K562 (cell line): ENCODE results near the gene CD46. TPM values are rescaled to one million over a fixed set of nuclear protein-coding genes. Genes with fewer than 3 reads are reported as not detected.
"Not testable (repeated sequence)": the region's sequence is repeated elsewhere in the genome, so short reads cannot be mapped to it uniquely, and the experiment has no call there.

Experiments used
- ATAC-seq: fragments of 200-7000 bp; cut with Tn5 transposase; 3 replicates; pipeline ENCODE4 v1.9.1; 2020; ENCODE audit warnings: moderate library complexity
- BruUV-seq: library from RNA; stranded (reverse); fragments of 400-500 nt; replicated peaks from 2 replicates; lab custom pipeline; 2021; lab: Mats Ljungman, UMichigan
- CTCF ChIA-PET: fragments of 300-600 bp; formaldehyde crosslinking; extraction: SDS; loops from one replicate; lab custom pipeline; 2021; ENCODE audit warnings: low intra/inter-chr PET ratio; lab: Yijun Ruan, JAX
- POLR2A ChIA-PET: fragments of 300-600, 350-650 bp; sonication (Branson Sonifier 250); formaldehyde crosslinking; extraction: SDS; loops from one replicate; lab custom pipeline; 2021; ENCODE audit warnings: antibody characterized with exemption, inconsistent platforms; lab: Yijun Ruan, JAX
- DNase-seq, 4 experiments: peaks; one replicate each; pipeline versions ENCODE4 v3.0.0 to v3.0.0-alpha.2; 2011 to 2018; ENCODE audit warnings: low spot score in 3 of 4, mixed read lengths in 3 of 4; ENCODE audit errors: extremely low read depth in 1 of 4
- FAIRE-seq: peaks from 2 replicates; lab custom pipeline; 2011; peaks lifted over from hg19 to GRCh38; lab: Jason Lieb, UNC
- H2AFZ ChIP-seq: 2 replicates; pipeline ENCODE4 v1.6.0; 2011; ENCODE audit warnings: low read depth, low read length, control low read depth, inconsistent platforms
- H3K27ac ChIP-seq: fragments of 200-600 bp; 3 replicates; pipeline ENCODE4 v1.8.0; 2011; ENCODE audit warnings: low read depth, mild to moderate bottlenecking, control low read depth, inconsistent platforms, low read length, moderate library complexity, mixed read lengths; ENCODE audit errors: extremely low read depth
- H3K27me3 ChIP-seq, 2 experiments: fragments of 300-600 bp in 1 of 2; 2 replicates in 1 of 2; 3 replicates in 1 of 2; pipeline versions ENCODE4 v1.6.0 to v1.8.0; 2011; ENCODE audit warnings: inconsistent platforms in 2 of 2, low read length in 2 of 2, mild to moderate bottlenecking in 1 of 2, mixed read lengths in 1 of 2, moderate library complexity in 1 of 2; ENCODE audit not compliant: control insufficient read depth in 2 of 2, insufficient read depth in 2 of 2
- H3K36me3 ChIP-seq: fragments of 300-600 bp; 3 replicates; pipeline ENCODE4 v1.8.0; 2011; ENCODE audit warnings: mild to moderate bottlenecking, low read length, inconsistent platforms; ENCODE audit not compliant: control insufficient read depth, insufficient read depth
- H3K4me1 ChIP-seq, 2 experiments: fragments of 200-600 bp in 1 of 2; replicated peaks in 1 of 2; 2 replicates in 1 of 2; 3 replicates in 1 of 2; pipeline versions ENCODE4 v1.5.1 to v1.8.0; 2011; ENCODE audit warnings: inconsistent platforms in 2 of 2, low read length in 2 of 2, mild to moderate bottlenecking in 1 of 2, mixed read lengths in 1 of 2, moderate library complexity in 1 of 2; ENCODE audit not compliant: control insufficient read depth in 2 of 2, insufficient read depth in 2 of 2
- H3K4me2 ChIP-seq: 2 replicates; pipeline ENCODE4 v1.6.1; 2011; ENCODE audit warnings: low read length, control low read depth, inconsistent platforms, mixed read lengths; ENCODE audit not compliant: insufficient read depth
- H3K4me3 ChIP-seq: fragments of 200-600 bp; sonication (generic), shearing (Covaris generic); 2 replicates; pipeline ENCODE4 v1.5.1; 2016; ENCODE audit warnings: control low read depth, inconsistent platforms
- H3K79me2 ChIP-seq: fragments of 200-600 bp; 3 replicates; pipeline ENCODE4 v1.8.0; 2011; ENCODE audit warnings: low read length, inconsistent platforms; ENCODE audit not compliant: control insufficient read depth, insufficient read depth
- H3K9ac ChIP-seq, 2 experiments: 2 replicates each; pipeline versions ENCODE4 v1.6.0 to v1.6.1; 2011; ENCODE audit warnings: low read depth in 2 of 2, low read length in 2 of 2, control low read depth in 1 of 2, inconsistent platforms in 1 of 2, mild to moderate bottlenecking in 1 of 2, mixed read lengths in 1 of 2; ENCODE audit not compliant: insufficient read depth in 1 of 2
- H3K9me1 ChIP-seq: one replicate; pipeline ENCODE4 v1.6.0; 2011; ENCODE audit warnings: inconsistent platforms, mild to moderate bottlenecking, low read length, moderate library complexity; ENCODE audit not compliant: control insufficient read depth, insufficient read depth
- H3K9me3 ChIP-seq: replicated peaks from 2 replicates; pipeline ENCODE4 v1.5.1; 2011; ENCODE audit warnings: low read depth, low read length, inconsistent platforms; ENCODE audit not compliant: control insufficient read depth, insufficient read depth
- H4K20me1 ChIP-seq: replicated peaks from 2 replicates; pipeline ENCODE4 v1.6.1; 2011; ENCODE audit warnings: low read length, inconsistent platforms, mixed read lengths; ENCODE audit not compliant: control insufficient read depth, insufficient read depth
- AFF1 ChIP-seq, 2 experiments: fragments of 450-650 bp; IDR thresholded peaks; 2 replicates each; pipeline ENCODE4 v1.6.1; 2018; ENCODE audit warnings: mild to moderate bottlenecking in 2 of 2, low read depth in 1 of 2; ENCODE audit not compliant: partially characterized antibody in 2 of 2
- CBFB ChIP-seq: sonication (generic); formaldehyde crosslinking; IDR thresholded peaks from 2 replicates; pipeline ENCODE4 v1.4.0; 2020; ENCODE audit warnings: mild to moderate bottlenecking, missing genetic modification reagents
- ERF ChIP-seq: fragments of 450-650 bp; formaldehyde crosslinking; IDR thresholded peaks from 2 replicates; pipeline ENCODE4 v1.4.0; 2020; ENCODE audit warnings: mild to moderate bottlenecking, mixed read lengths
- MLLT1 ChIP-seq, 2 experiments: fragments of 450-650 bp; IDR thresholded peaks; 2 replicates each; pipeline ENCODE4 v1.6.1; 2016
- SMAD3 ChIP-seq: fragments of 450-650 bp; formaldehyde crosslinking; conservative IDR thresholded peaks from 2 replicates; pipeline ENCODE4 v1.4.0; 2020; ENCODE audit warnings: mild to moderate bottlenecking
- TAF7 ChIP-seq: fragments of 450-650 bp; IDR thresholded peaks from 2 replicates; pipeline ENCODE4 v1.6.1; 2016; ENCODE audit warnings: missing genetic modification characterization, missing compliant biosample characterization
- TEAD1 ChIP-seq, 2 experiments: fragments of 450-650 bp in 1 of 2; sonication (generic) in 1 of 2; formaldehyde crosslinking; IDR thresholded peaks; 2 replicates each; pipeline versions ENCODE4 v1.4.0 to v1.8.0; 2020 to 2022; ENCODE audit warnings: mild to moderate bottlenecking in 2 of 2, missing genetic modification reagents in 1 of 2
- ZFPM2 ChIP-seq: fragments of 250-450 bp; sonication (Bioruptor Pico); IDR thresholded peaks from 2 replicates; pipeline ENCODE4 v1.5.1; 2022; ENCODE audit warnings: mild to moderate bottlenecking
- ZNF436 ChIP-seq: fragments of 250-450, 450-650 bp; sonication (Bioruptor Pico); formaldehyde crosslinking; IDR thresholded peaks from 2 replicates; pipeline ENCODE4 v1.7.0; 2020; ENCODE audit warnings: mild to moderate bottlenecking
- ZNF586 ChIP-seq: fragments of 450-650 bp; formaldehyde crosslinking; conservative IDR thresholded peaks from 2 replicates; pipeline ENCODE4 v1.4.0; 2020; ENCODE audit warnings: mild to moderate bottlenecking, moderate library complexity
- ZNF696 ChIP-seq: fragments of 250-450 bp; sonication (Bioruptor Pico); conservative IDR thresholded peaks from 2 replicates; pipeline ENCODE4 v1.4.0; 2020; ENCODE audit warnings: mild to moderate bottlenecking, moderate library complexity
- ZNF75A ChIP-seq: fragments of 450-650 bp; formaldehyde crosslinking; IDR thresholded peaks from 2 replicates; pipeline ENCODE4 v1.4.0; 2020; ENCODE audit warnings: mild to moderate bottlenecking
- WGBS: fragments of 100-300 bp; shearing (Covaris generic); methylation state at CpG from one replicate; pipeline ENCODE4 v1.1.6; 2016; ENCODE audit warnings: low coverage, mixed read lengths; ENCODE audit not compliant: insufficient coverage; ENCODE audit errors: missing lambda C conversion rate; 5-methylcytosine and 5-hydroxymethylcytosine counted together
- in situ Hi-C: fragments of 300-500 bp; cut with MboI; formaldehyde crosslinking; loops from 4 replicates; pipeline ENCODE4 v1.15.0; 2018; ENCODE audit warnings: inconsistent platforms, mixed read lengths
- intact Hi-C: fragments of 100-400 bp; cut with micrococcal nuclease; formaldehyde crosslinking; loops from 2 replicates; pipeline ENCODE4 v1.14.2; 2022
- polyA plus RNA-seq, 8 experiments: library from polyadenylated mRNA; depleted of rRNA in 4 of 8; stranded (reverse) in 5 of 8; unstranded in 3 of 8; fragments of >200 nt; fragmentation: Nextera tagmentation in 2 of 8; fragmentation: Illumina TruSeq in 1 of 8; extraction: Ambion mirVana in 2 of 8; extraction: Trizol in 1 of 8; gene quantifications; 2 replicates each; pipeline versions ENCODE4 v1.2.1 to v1.2.3, GENCODE V29; 2011 to 2014; ENCODE audit warnings: inconsistent platforms in 1 of 8, missing spikeins in 1 of 8
- total RNA-seq, 7 experiments: library from RNA; depleted of rRNA in 6 of 7; stranded (reverse); fragments of >200 nt in 6 of 7; fragmentation: Illumina TruSeq in 2 of 7; extraction: Trizol in 2 of 7; gene quantifications; 2 replicates each; pipeline versions ENCODE4 v1.2.1 to v1.2.3, GENCODE V29; 2011 to 2021; ENCODE audit warnings: low replicate concordance in 1 of 7
- TF ChIP-seq, protein P1 (sequence below): fragments of 450-650 bp; conservative IDR thresholded peaks from 2 replicates; pipeline ENCODE4 v1.6.1; 2016; ENCODE audit warnings: missing genetic modification characterization, low read depth, mild to moderate bottlenecking, missing compliant biosample characterization, moderate library complexity

The CD46 gene
- total and polyA plus RNA-seq, 9 of the 15 experiments (the other 6 are each of a cell fraction or from before 2014, with no cell fraction given), result 87.9 to 374 (median 156) TPM

- TF ChIP-seq, protein P1, sequence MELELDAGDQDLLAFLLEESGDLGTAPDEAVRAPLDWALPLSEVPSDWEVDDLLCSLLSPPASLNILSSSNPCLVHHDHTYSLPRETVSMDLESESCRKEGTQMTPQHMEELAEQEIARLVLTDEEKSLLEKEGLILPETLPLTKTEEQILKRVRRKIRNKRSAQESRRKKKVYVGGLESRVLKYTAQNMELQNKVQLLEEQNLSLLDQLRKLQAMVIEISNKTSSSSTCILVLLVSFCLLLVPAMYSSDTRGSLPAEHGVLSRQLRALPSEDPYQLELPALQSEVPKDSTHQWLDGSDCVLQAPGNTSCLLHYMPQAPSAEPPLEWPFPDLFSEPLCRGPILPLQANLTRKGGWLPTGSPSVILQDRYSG (tag), result no peak
- TF ChIP-seq ZNF696 (CRISPR knock-in tag) (no peak), ZNF586 (CRISPR knock-in tag) (no peak), CBFB (CRISPR knock-in tag) (no peak), MLLT1 (IDR thresholded peaks at IDR 0.05) (peak in 1 of 2 experiments; percentile 22; a peak in 2 of 4 replicates), ZFPM2 (0 out of 2 replicates have a peak, but pooled peaks have one; percentile 19)
- TF ChIP-seq, all 486 proteins: peak for 6
Measured at GRCh38 chr1:207750631-207751305, 1.1 kb upstream of the CD46 start (continued).

- intact Hi-C loops, result loop anchor here (5.0 kb wide), 1 partner anchor 104 kb away; the partner anchor contains the start of gene CR1L
- Histone ChIP-seq H3K27ac (peak overlapping the region; percentile 80), H3K9ac (peak overlapping the region; percentile 83 to 99), H3K36me3 (peaks cover 15% of the 10 kb centered on the region; the same call in 2 of the 3 replicates), H3K4me2 (peak overlapping the region; percentile 95), H3K4me3 (peak overlapping the region; percentile 92), H2AFZ (peak overlapping the region; percentile 79), H3K4me1 (peaks cover 33 to 62% of the 10 kb centered on the region in 2 experiments), H3K79me2 (peaks cover 86% of the 10 kb centered on the region), H4K20me1 (peaks cover 33% of the 10 kb centered on the region; the same call in 1 of the 2 replicates)
- H3K27me3 ChIP-seq, H3K9me3 ChIP-seq, FAIRE-seq, H3K9me1 ChIP-seq, DNase-seq, in situ Hi-C loops, CTCF ChIA-PET: not testable (repeated sequence)
- POLR2A ChIA-PET, result interaction anchor here (2.0 kb wide), 1 partner anchor 12 kb away, joined by 13 read pairs; no protein-coding TSS in a partner anchor
- TSS peak; percentile 92 for BruUV-seq
- ATAC-seq, result peak; percentile 2
- WGBS, result under 1% methylated on average over 7 of the region's 7 CpGs
- TF ChIP-seq AFF1 (IDR thresholded peaks at IDR 0.05; ENCODE audit: low read depth in 1 of 2, partially characterized antibody in 2 of 2) (peak; percentile 21 to 23), TAF7 (tag) (peak; percentile 48), TEAD1 (CRISPR knock-in tag; IDR thresholded peaks at IDR 0.05) (0 out of 4 replicates have a peak, but pooled peaks of 1 of the 2 experiments have one; percentile 12), ERF (peak; percentile 34; the same call in 1 of the 2 replicates), SMAD3 (CRISPR knock-in tag) (peak; percentile 68; the same call in 1 of the 2 replicates), ZNF75A (CRISPR knock-in tag) (peak; percentile 75), ZNF436 (CRISPR knock-in tag) (0 out of 2 replicates have a peak, but pooled peaks have one; percentile 20)
Measured at GRCh38 chr1:207751463-207751789, 428 bp upstream of the CD46 start.
